Neural cell (in vitro differentiated cells): ENCODE measurements around the gene SLC38A7.

ENCODE experiments used
- EP300 ChIP-seq: fragments of 450-650 bp; conservative IDR thresholded peaks from 2 replicates; pipeline ENCODE4 v1.6.1; 2014; ENCODE audit warnings: antibody characterized with exemption, mild to moderate bottlenecking, moderate library complexity; ENCODE audit not compliant: poor library complexity, severe bottlenecking
- EZH2 ChIP-seq: fragments of 200-600, 300-800 bp; shearing (Covaris generic), sonication (generic); IDR thresholded peaks from 2 replicates; pipeline ENCODE4 v1.6.1; 2014; ENCODE audit warnings: antibody characterized with exemption, low read length, borderline replicate concordance, mild to moderate bottlenecking; ENCODE audit not compliant: insufficient read depth, poor library complexity, severe bottlenecking
- POLR2AphosphoS5 ChIP-seq: IDR thresholded peaks from 2 replicates; pipeline ENCODE4 v1.6.1; 2012
- TAF1 ChIP-seq: IDR thresholded peaks from 2 replicates; pipeline ENCODE4 v1.6.1; 2012; ENCODE audit warnings: low read depth
- TF ChIP-seq, protein P1 (sequence below): fragments of 450-650 bp; IDR thresholded peaks from 2 replicates; pipeline ENCODE4 v1.5.1; 2014; ENCODE audit warnings: antibody characterized with exemption, mild to moderate bottlenecking, moderate library complexity; ENCODE audit not compliant: poor library complexity, severe bottlenecking

DNA sequence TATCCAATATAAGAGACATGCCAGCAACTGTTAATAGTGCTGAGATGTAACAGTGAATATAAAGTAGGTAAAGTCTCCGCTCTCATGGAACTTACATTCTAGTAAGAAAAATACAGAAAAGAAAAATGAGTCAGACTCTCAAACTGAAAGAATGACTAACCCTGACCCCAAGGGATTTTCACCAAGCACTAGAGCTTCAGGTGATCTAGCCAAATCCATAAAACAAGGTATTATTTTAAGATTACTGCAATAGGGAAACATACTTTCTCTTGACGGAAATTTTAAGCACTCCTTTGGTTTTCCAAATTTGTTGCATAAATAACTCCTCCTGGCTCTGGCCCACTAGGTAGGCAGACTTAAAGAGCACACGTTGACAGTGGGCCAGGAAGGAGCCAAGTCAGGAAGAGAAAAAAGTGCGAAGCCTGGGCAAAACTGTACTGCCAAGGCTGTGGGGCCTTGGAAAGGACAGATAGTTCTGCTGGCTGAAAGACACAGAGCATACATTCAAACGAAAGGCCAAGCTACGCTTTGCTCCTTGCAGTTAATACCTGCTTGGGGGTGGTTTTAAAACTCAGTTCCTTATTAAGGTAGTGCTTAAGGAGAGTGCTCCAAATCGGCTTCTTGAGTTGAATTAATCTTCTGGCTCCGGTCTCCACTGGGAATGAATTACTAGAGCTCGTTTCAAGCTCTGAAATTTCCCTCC lies 48.1 kb upstream of the SLC38A7 start:
- TF ChIP-seq TAF1 (no peak), POLR2AphosphoS5 (no peak), EP300 (no peak), EZH2 (no peak)
- TF ChIP-seq, protein P1, sequence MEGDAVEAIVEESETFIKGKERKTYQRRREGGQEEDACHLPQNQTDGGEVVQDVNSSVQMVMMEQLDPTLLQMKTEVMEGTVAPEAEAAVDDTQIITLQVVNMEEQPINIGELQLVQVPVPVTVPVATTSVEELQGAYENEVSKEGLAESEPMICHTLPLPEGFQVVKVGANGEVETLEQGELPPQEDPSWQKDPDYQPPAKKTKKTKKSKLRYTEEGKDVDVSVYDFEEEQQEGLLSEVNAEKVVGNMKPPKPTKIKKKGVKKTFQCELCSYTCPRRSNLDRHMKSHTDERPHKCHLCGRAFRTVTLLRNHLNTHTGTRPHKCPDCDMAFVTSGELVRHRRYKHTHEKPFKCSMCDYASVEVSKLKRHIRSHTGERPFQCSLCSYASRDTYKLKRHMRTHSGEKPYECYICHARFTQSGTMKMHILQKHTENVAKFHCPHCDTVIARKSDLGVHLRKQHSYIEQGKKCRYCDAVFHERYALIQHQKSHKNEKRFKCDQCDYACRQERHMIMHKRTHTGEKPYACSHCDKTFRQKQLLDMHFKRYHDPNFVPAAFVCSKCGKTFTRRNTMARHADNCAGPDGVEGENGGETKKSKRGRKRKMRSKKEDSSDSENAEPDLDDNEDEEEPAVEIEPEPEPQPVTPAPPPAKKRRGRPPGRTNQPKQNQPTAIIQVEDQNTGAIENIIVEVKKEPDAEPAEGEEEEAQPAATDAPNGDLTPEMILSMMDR, result no peak
